SU-DHL-6 (cell line): Measurements from ENCODE around the gene NAT14.
"Not testable (repeated sequence)": the region's sequence is repeated elsewhere in the genome, so short reads cannot be mapped to it uniquely, and the experiment has no call there.

ENCODE experiments used
- EZH2phosphoT487 ChIP-seq: fragments of 200-600 bp; sonication (generic), shearing (Covaris generic); conservative IDR thresholded peaks from 2 replicates; pipeline ENCODE4 v1.6.1; 2018; ENCODE audit warnings: mild to moderate bottlenecking, antibody characterized with exemption, low read length, moderate library complexity, mixed read lengths
- TF ChIP-seq, protein P1 (sequence below): fragments of 200-600 bp; sonication (generic); IDR thresholded peaks from one replicate; pipeline ENCODE4 v1.5.1; 2017; ENCODE audit warnings: antibody characterized with exemption, mild to moderate bottlenecking, low read length, moderate library complexity; ENCODE audit not compliant: insufficient read depth, poor library complexity, severe bottlenecking

DNA sequence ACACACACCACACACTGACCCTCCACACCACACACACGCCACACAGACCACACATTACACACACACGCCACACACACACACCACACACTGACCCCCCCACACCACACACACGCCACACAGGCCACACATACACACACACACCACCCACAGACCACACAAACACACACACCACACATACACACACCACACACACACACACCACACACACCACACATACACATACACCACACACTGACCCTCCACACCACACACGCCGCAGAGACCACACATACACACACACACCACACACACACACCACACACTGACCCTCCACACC is 36.9 kb upstream of the NAT14 start:
- TF ChIP-seq, protein P1, sequence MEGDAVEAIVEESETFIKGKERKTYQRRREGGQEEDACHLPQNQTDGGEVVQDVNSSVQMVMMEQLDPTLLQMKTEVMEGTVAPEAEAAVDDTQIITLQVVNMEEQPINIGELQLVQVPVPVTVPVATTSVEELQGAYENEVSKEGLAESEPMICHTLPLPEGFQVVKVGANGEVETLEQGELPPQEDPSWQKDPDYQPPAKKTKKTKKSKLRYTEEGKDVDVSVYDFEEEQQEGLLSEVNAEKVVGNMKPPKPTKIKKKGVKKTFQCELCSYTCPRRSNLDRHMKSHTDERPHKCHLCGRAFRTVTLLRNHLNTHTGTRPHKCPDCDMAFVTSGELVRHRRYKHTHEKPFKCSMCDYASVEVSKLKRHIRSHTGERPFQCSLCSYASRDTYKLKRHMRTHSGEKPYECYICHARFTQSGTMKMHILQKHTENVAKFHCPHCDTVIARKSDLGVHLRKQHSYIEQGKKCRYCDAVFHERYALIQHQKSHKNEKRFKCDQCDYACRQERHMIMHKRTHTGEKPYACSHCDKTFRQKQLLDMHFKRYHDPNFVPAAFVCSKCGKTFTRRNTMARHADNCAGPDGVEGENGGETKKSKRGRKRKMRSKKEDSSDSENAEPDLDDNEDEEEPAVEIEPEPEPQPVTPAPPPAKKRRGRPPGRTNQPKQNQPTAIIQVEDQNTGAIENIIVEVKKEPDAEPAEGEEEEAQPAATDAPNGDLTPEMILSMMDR, result not testable (repeated sequence)
- not testable (repeated sequence) for TF ChIP-seq EZH2phosphoT487
